CD14-positive monocyte (primary cell): ENCODE measurements around the gene ASH1L. TPM values are rescaled to one million over a fixed set of nuclear protein-coding genes. Genes with fewer than 3 reads are reported as not detected.

Experiments
- DNase-seq, 3 donors: peaks; one replicate each; pipeline ENCODE4 v3.0.0-alpha.2; 2011 to 2022
- H2AFZ ChIP-seq: 2 replicates; pipeline ENCODE4 v1.6.0; 2012; ENCODE audit warnings: mild to moderate bottlenecking, low read depth, low read length, inconsistent platforms; ENCODE audit not compliant: insufficient read depth, poor library complexity, severe bottlenecking
- H3K27ac ChIP-seq, 2 donors: 1 replicate in 1 of 2; 2 replicates in 1 of 2; pipeline ENCODE4 v1.5.1; 2012 to 2013; ENCODE audit warnings: low read length in 2 of 2, control low read depth in 1 of 2, inconsistent platforms in 1 of 2, low read depth in 1 of 2, mild to moderate bottlenecking in 1 of 2
- H3K27me3 ChIP-seq, 2 donors: one replicate each; pipeline versions ENCODE4 v1.6.0 to v1.6.1; 2011 to 2013; ENCODE audit warnings: low read length in 2 of 2; ENCODE audit not compliant: control insufficient read depth in 2 of 2, insufficient read depth in 2 of 2
- H3K36me3 ChIP-seq, 2 donors: replicated peaks in 1 of 2; 1 replicate in 1 of 2; 2 replicates in 1 of 2; pipeline versions ENCODE4 v1.5.1 to v1.6.1; 2012 to 2013; ENCODE audit warnings: low read length in 2 of 2, control low read depth in 1 of 2, inconsistent platforms in 1 of 2, mild to moderate bottlenecking in 1 of 2; ENCODE audit not compliant: insufficient read depth in 2 of 2, control insufficient read depth in 1 of 2
- H3K4me1 ChIP-seq, 2 donors: 1 replicate in 1 of 2; 2 replicates in 1 of 2; pipeline versions ENCODE4 v1.5.1 to v1.6.1; 2012 to 2013; ENCODE audit warnings: low read length in 2 of 2, control low read depth in 1 of 2, inconsistent platforms in 1 of 2, mild to moderate bottlenecking in 1 of 2, moderate library complexity in 1 of 2; ENCODE audit not compliant: insufficient read depth in 2 of 2, control insufficient read depth in 1 of 2
- H3K4me2 ChIP-seq: replicated peaks from 2 replicates; pipeline ENCODE3; 2012; ENCODE audit warnings: low read length, moderate library complexity, mild to moderate bottlenecking; ENCODE audit not compliant: poor library complexity, severe bottlenecking; ENCODE audit errors: extremely low read depth
- H3K4me3 ChIP-seq, 3 experiments: fragments of 200-600 bp in 1 of 3; sonication (generic) in 1 of 3; replicated peaks in 1 of 3; 1 replicate in 2 of 3; 2 replicates in 1 of 3; pipeline ENCODE4 v1.5.1; 2011 to 2013; ENCODE audit warnings: low read length in 3 of 3, mild to moderate bottlenecking in 3 of 3, control low read depth in 2 of 3, low read depth in 2 of 3, inconsistent platforms in 1 of 3, moderate library complexity in 1 of 3
- H3K79me2 ChIP-seq: 2 replicates; pipeline ENCODE4 v1.6.0; 2012; ENCODE audit warnings: mild to moderate bottlenecking, control low read depth, inconsistent platforms, low read length, moderate library complexity; ENCODE audit not compliant: insufficient read depth
- H3K9ac ChIP-seq: 2 replicates; pipeline ENCODE4 v1.6.0; 2017; ENCODE audit warnings: low read length, mild to moderate bottlenecking; ENCODE audit not compliant: insufficient read depth, poor library complexity, severe bottlenecking
- H3K9me3 ChIP-seq, 2 donors: replicated peaks in 1 of 2; 1 replicate in 1 of 2; 2 replicates in 1 of 2; pipeline versions ENCODE4 v1.5.1 to v1.6.1; 2012 to 2013; ENCODE audit warnings: low read length in 2 of 2, control low read depth in 1 of 2; ENCODE audit not compliant: control insufficient read depth in 1 of 2, insufficient read depth in 1 of 2
- H4K20me1 ChIP-seq: 2 replicates; pipeline ENCODE4 v1.6.0; 2012; ENCODE audit warnings: mild to moderate bottlenecking, low read length, control low read depth, moderate library complexity; ENCODE audit not compliant: insufficient read depth
- H3K27ac Mint-ChIP-seq, 7 donors: one replicate each; pipeline ENCODE4 v1.8.0; 2020; ENCODE audit warnings: mild to moderate bottlenecking in 7 of 7, mixed read lengths in 7 of 7, moderate library complexity in 6 of 7, inconsistent platforms in 2 of 7
- H3K27me3 Mint-ChIP-seq, 3 donors: one replicate each; pipeline ENCODE4 v1.8.0; 2021 to 2022; ENCODE audit warnings: low read depth in 3 of 3, mild to moderate bottlenecking in 3 of 3, mixed read lengths in 3 of 3, moderate library complexity in 3 of 3, inconsistent platforms in 1 of 3
- H3K36me3 Mint-ChIP-seq, 2 donors: one replicate each; pipeline ENCODE4 v1.8.0; 2020; ENCODE audit warnings: mixed read lengths in 2 of 2, inconsistent platforms in 1 of 2, mild to moderate bottlenecking in 1 of 2
- H3K4me1 Mint-ChIP-seq: one replicate; pipeline ENCODE4 v1.8.0; 2020; ENCODE audit warnings: mild to moderate bottlenecking, mixed read lengths
- H3K4me3 Mint-ChIP-seq, 2 donors: one replicate each; pipeline ENCODE4 v1.8.0; 2020; ENCODE audit warnings: mild to moderate bottlenecking in 2 of 2, mixed read lengths in 2 of 2, moderate library complexity in 1 of 2
- H3K9me3 Mint-ChIP-seq, 7 donors: one replicate each; pipeline ENCODE4 v1.8.0; 2020 to 2022; ENCODE audit warnings: mixed read lengths in 7 of 7, mild to moderate bottlenecking in 6 of 7, moderate library complexity in 6 of 7, inconsistent platforms in 2 of 7
- CTCF ChIP-seq: fragments of 200-600 bp; IDR thresholded peaks from one replicate; pipeline ENCODE4 v1.8.0; 2022; ENCODE audit warnings: antibody characterized with exemption, mild to moderate bottlenecking
- WGBS: methylation state at CpG from one replicate; pipeline ENCODE4 v1.1.5; 2013; ENCODE audit warnings: missing lambda C conversion rate; ENCODE audit not compliant: insufficient coverage; 5-methylcytosine and 5-hydroxymethylcytosine counted together
- intact Hi-C, 2 donors: fragments of 100-400 bp; cut with micrococcal nuclease; formaldehyde crosslinking; loops; one replicate each; pipeline versions ENCODE4 v1.15.0 to v1.15.1; 2023
- polyA plus RNA-seq, 3 donors: library from polyadenylated mRNA; depleted of rRNA in 1 of 3; unstranded in 2 of 3; stranded (reverse) in 1 of 3; fragments of 300-500 nt in 2 of 3; fragments of >200 nt in 1 of 3; fragmentation: Illumina TruSeq in 2 of 3; gene quantifications; 1 replicate in 2 of 3; 2 replicates in 1 of 3; pipeline ENCODE4 v1.2.3, GENCODE V29; 2012 to 2021

ASH1L gene
- polyA plus RNA-seq, 3 donors = 2.7 to 21.5 (median 5.6) TPM

- Histone ChIP-seq H3K9me3 (no peaks in the 10 kb centered on the region), H3K36me3 (peaks cover 24 to 68% of the 10 kb centered on the region in 2 donors), H3K4me2 (no peak overlapping the region), H3K27ac (no peak overlapping the region), H4K20me1 (peaks cover 4% of the 10 kb centered on the region), H3K4me1 (no peaks in the 10 kb centered on the region), H3K79me2 (no peaks in the 10 kb centered on the region), H3K27me3 (no peaks in the 10 kb centered on the region), H3K4me3 (no peak overlapping the region), H3K9ac (no peak overlapping the region), H2AFZ (no peak overlapping the region)
- no CpG with 5 or more reads among the region's 1 CpG for WGBS
- no peak for TF ChIP-seq CTCF
- Mint-ChIP-seq H3K4me1 (peaks cover 14% of the 10 kb centered on the region), H3K36me3 (peaks cover 49 to 71% of the 10 kb centered on the region in 2 donors), H3K27me3 (no peaks in the 10 kb centered on the region), H3K27ac (peak overlapping the region in 1 of 7 donors; percentile 54), H3K4me3 (no peak overlapping the region), H3K9me3 (peaks cover 0 to 6% (median 4%) of the 10 kb centered on the region in 7 donors)
- intact Hi-C loops = no loop called here
- DNase-seq = no peak
Observed at GRCh38 chr1:155383406-155383805, 179.2 kb downstream of the ASH1L start.

- Histone ChIP-seq H3K4me2 (no peak overlapping the region), H3K4me3 (no peak overlapping the region), H3K4me1 (no peaks in the 10 kb centered on the region), H3K9me3 (no peaks in the 10 kb centered on the region), H2AFZ (no peak overlapping the region), H3K27me3 (no peaks in the 10 kb centered on the region), H3K27ac (no peak overlapping the region), H4K20me1 (peaks cover 4% of the 10 kb centered on the region), H3K79me2 (no peaks in the 10 kb centered on the region), H3K36me3 (peaks cover 51 to 77% of the 10 kb centered on the region in 2 donors), H3K9ac (no peak overlapping the region)
- Mint-ChIP-seq H3K27me3 (no peaks in the 10 kb centered on the region), H3K4me3 (no peak overlapping the region), H3K36me3 (peaks cover 53 to 75% of the 10 kb centered on the region in 2 donors), H3K27ac (no peak overlapping the region), H3K9me3 (no peaks in the 10 kb centered on the region), H3K4me1 (peaks cover 12% of the 10 kb centered on the region)
- DNase-seq = no peak
- no peak for TF ChIP-seq CTCF
- intact Hi-C loops = no loop called here
Observed at GRCh38 chr1:155379631-155380090, 182.9 kb downstream of the ASH1L start.
